ENCODE measurements around the gene C1QL1.

C1QL1 gene

DNA sequence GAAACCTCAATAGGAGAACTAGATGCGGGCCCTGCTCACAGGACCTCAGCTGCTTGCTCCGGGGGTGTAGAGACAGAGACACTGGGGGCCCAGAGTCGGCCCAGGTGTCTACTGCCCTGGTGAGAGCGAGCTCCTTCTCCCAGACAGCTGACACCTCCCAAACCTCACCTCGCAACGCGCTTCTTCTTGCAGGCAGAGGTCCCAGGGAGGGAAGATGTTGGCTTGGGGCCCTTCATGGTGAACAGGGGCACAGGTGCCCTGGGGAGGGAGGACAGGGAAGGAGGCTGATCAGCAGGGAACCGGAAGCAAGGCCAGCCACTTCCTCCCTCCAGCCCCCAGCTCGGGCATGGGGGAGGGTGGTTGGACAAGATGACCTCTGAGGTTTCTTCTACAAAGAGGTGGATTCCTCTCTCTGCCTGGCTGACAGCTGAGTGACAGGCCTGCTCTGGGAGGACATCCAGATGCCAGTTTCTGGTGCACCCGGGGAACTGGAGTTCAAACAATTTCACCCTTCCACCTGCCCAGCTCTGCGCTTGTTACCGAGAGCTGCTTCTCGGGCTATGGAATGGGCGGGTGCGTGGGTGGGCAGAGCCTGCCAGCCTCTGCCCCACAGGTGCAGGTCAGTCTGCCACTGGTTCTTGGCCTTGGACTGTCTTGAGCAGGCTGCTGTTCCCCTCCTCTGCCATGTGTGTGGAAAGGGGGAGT is 41.1 kb downstream of the C1QL1 start:
- Histone ChIP-seq H3K4me3 (ENCODE audit: low read depth, low read length) (no peak overlapping the region), H3K14ac (ENCODE audit: low read length) (no peak overlapping the region), H4K8ac (ENCODE audit: low read depth, low read length) (no peak overlapping the region), H3K4me1 (ENCODE audit: control insufficient read depth in 1 of 2, insufficient read depth in 2 of 2, low read length in 2 of 2) (no peaks in the 10 kb centered on the region), H3K18ac (ENCODE audit: low read length) (no peak overlapping the region), H2BK120ac (ENCODE audit: insufficient read depth, low read length, poor library complexity) (no peak overlapping the region), H3K27ac (ENCODE audit: low read depth, low read length) (no peak overlapping the region), H3K79me2 (ENCODE audit: control insufficient read depth, insufficient read depth, low read length, poor library complexity) (no peaks in the 10 kb centered on the region), H3K4me2 (ENCODE audit: low read length) (no peak overlapping the region), H3K4ac (ENCODE audit: low read depth, low read length) (no peak overlapping the region), H2AFZ (ENCODE audit: insufficient read depth, low read length, poor library complexity) (no peak overlapping the region), H2BK12ac (ENCODE audit: low read length) (no peak overlapping the region), H3K9ac (ENCODE audit: low read length) (no peak overlapping the region), H3K36me3 (ENCODE audit: control insufficient read depth in 1 of 2, insufficient read depth in 2 of 2, low read length in 2 of 2) (peaks cover 49 to 52% of the 10 kb centered on the region in 2 experiments), H3K27me3 (ENCODE audit: insufficient read depth, low read length) (no peaks in the 10 kb centered on the region), H2AK5ac (ENCODE audit: low read length) (no peak overlapping the region), H4K12ac (ENCODE audit: low read depth, low read length) (no peak overlapping the region), H3K9me3 (ENCODE audit: insufficient read depth, low read depth, low read length) (no peaks in the 10 kb centered on the region), H2BK5ac (ENCODE audit: low read depth, low read length, poor library complexity) (no peak overlapping the region), H4K91ac (ENCODE audit: low read depth, low read length) (no peak overlapping the region), H3K23ac (ENCODE audit: low read length) (no peak overlapping the region), H3K79me1 (ENCODE audit: low read length) (no peaks in the 10 kb centered on the region)
- no peak for DNase-seq
- WGBS (ENCODE audit: extremely low coverage, insufficient coverage, insufficient read length), result no CpG with 5 or more reads among the region's 15 CpGs

DNA sequence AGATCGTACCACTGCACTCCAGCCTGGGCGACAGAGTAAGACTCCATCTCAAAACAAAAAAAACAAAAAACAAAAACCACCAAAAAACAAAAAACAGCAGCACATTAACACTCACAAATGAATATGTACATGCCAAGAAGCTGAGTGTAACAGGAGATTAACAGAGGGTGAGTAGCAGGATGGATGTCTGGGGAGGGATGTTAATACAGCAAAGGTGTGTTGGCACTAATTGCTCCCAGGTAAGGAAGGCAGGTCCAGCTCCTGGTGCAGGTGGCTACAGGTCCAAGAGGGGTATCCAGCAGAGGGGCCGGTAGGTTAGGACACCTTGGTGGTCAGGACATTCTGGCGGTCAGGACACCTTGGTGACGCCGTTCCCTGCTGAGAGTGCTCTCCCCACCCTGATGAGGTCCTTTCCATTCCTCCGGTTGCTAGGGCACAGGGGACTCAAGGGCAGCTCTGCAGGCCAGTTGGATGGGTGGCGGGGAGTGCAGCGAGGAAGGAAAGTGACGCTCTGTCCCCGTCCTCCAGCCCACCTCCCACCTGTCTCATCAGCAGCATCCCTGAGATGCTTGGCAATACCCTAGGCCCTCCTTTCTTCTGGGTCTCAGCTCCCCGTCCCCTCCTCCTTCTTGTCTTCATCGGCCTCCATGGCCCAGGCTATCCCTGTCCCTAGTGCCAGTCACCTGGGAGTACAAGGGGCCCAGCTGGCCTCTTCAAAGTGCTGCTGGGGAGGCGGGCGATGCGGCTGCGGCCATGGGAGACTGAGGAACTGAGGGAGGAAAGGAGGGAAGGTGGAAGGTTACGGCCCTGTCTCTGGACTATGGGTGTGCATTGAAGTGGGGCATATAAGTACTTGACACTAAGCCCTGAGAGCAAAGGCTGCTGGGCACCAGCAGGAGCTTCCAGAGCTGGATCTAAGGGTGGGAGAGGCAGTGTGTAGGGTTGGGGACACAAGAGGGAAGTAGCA is 42.1 kb downstream of the C1QL1 start:
- Histone ChIP-seq H3K4me2 (ENCODE audit: low read length) (no peak overlapping the region), H3K9ac (ENCODE audit: low read length) (no peak overlapping the region), H4K12ac (ENCODE audit: low read depth, low read length) (no peak overlapping the region), H2AFZ (ENCODE audit: insufficient read depth, low read length, poor library complexity) (no peak overlapping the region), H2BK120ac (ENCODE audit: insufficient read depth, low read length, poor library complexity) (no peak overlapping the region), H3K79me2 (ENCODE audit: control insufficient read depth, insufficient read depth, low read length, poor library complexity) (no peaks in the 10 kb centered on the region), H4K8ac (ENCODE audit: low read depth, low read length) (no peak overlapping the region), H3K18ac (ENCODE audit: low read length) (no peak overlapping the region), H3K79me1 (ENCODE audit: low read length) (no peaks in the 10 kb centered on the region), H3K4ac (ENCODE audit: low read depth, low read length) (no peak overlapping the region), H3K9me3 (ENCODE audit: insufficient read depth, low read depth, low read length) (no peaks in the 10 kb centered on the region), H3K27ac (ENCODE audit: low read depth, low read length) (no peak overlapping the region), H2BK5ac (ENCODE audit: low read depth, low read length, poor library complexity) (no peak overlapping the region), H4K91ac (ENCODE audit: low read depth, low read length) (no peak overlapping the region), H3K4me3 (ENCODE audit: low read depth, low read length) (no peak overlapping the region), H2AK5ac (ENCODE audit: low read length) (no peak overlapping the region), H3K14ac (ENCODE audit: low read length) (no peak overlapping the region), H3K27me3 (ENCODE audit: insufficient read depth, low read length) (no peaks in the 10 kb centered on the region), H3K36me3 (ENCODE audit: control insufficient read depth in 1 of 2, insufficient read depth in 2 of 2, low read length in 2 of 2) (peaks cover 42 to 43% of the 10 kb centered on the region in 2 experiments), H3K23ac (ENCODE audit: low read length) (no peak overlapping the region), H3K4me1 (ENCODE audit: control insufficient read depth in 1 of 2, insufficient read depth in 2 of 2, low read length in 2 of 2) (no peaks in the 10 kb centered on the region), H2BK12ac (ENCODE audit: low read length) (no peak overlapping the region)
- WGBS (ENCODE audit: extremely low coverage, insufficient coverage, insufficient read length), result no CpG with 5 or more reads among the region's 18 CpGs
- DNase-seq, result no peak

- no peak overlapping the region for H4K91ac ChIP-seq (ENCODE audit: low read depth, low read length)
- no peak overlapping the region for H2BK120ac ChIP-seq (ENCODE audit: insufficient read depth, low read length, poor library complexity)
- no peak overlapping the region for H3K4me3 ChIP-seq (ENCODE audit: low read depth, low read length)
- H3K79me1 ChIP-seq (ENCODE audit: low read length), result no peaks in the 10 kb centered on the region
- H3K79me2 ChIP-seq (ENCODE audit: control insufficient read depth, insufficient read depth, low read length, poor library complexity), result no peaks in the 10 kb centered on the region
- no peak overlapping the region for H2AK5ac ChIP-seq (ENCODE audit: low read length)
- H2AFZ ChIP-seq (ENCODE audit: insufficient read depth, low read length, poor library complexity), result no peak overlapping the region
- H3K27ac ChIP-seq (ENCODE audit: low read depth, low read length), result no peak overlapping the region
- no peak overlapping the region for H4K12ac ChIP-seq (ENCODE audit: low read depth, low read length)
- no CpG with 5 or more reads among the region's 9 CpGs for WGBS (ENCODE audit: extremely low coverage, insufficient coverage, insufficient read length)
- no peak overlapping the region for H2BK5ac ChIP-seq (ENCODE audit: low read depth, low read length, poor library complexity)
- no peak for DNase-seq
- no peak overlapping the region for H3K23ac ChIP-seq (ENCODE audit: low read length)
- peaks cover 35 to 36% of the 10 kb centered on the region in 2 experiments for H3K36me3 ChIP-seq (ENCODE audit: control insufficient read depth in 1 of 2, insufficient read depth in 2 of 2, low read length in 2 of 2)
- H3K4me1 ChIP-seq (ENCODE audit: control insufficient read depth in 1 of 2, insufficient read depth in 2 of 2, low read length in 2 of 2), result no peaks in the 10 kb centered on the region
- no peak overlapping the region for H3K4me2 ChIP-seq (ENCODE audit: low read length)
- no peak overlapping the region for H3K18ac ChIP-seq (ENCODE audit: low read length)
- no peak overlapping the region for H4K8ac ChIP-seq (ENCODE audit: low read depth, low read length)
- H3K9me3 ChIP-seq (ENCODE audit: insufficient read depth, low read depth, low read length), result no peaks in the 10 kb centered on the region
- no peak overlapping the region for H3K9ac ChIP-seq (ENCODE audit: low read length)
- no peak overlapping the region for H2BK12ac ChIP-seq (ENCODE audit: low read length)
- no peak overlapping the region for H3K14ac ChIP-seq (ENCODE audit: low read length)
- H3K4ac ChIP-seq (ENCODE audit: low read depth, low read length), result no peak overlapping the region
- H3K27me3 ChIP-seq (ENCODE audit: insufficient read depth, low read length), result no peaks in the 10 kb centered on the region
These were observed 44.0 kb downstream of the C1QL1 start for GRCh38 chr17:44924107-44924544.

DNA sequence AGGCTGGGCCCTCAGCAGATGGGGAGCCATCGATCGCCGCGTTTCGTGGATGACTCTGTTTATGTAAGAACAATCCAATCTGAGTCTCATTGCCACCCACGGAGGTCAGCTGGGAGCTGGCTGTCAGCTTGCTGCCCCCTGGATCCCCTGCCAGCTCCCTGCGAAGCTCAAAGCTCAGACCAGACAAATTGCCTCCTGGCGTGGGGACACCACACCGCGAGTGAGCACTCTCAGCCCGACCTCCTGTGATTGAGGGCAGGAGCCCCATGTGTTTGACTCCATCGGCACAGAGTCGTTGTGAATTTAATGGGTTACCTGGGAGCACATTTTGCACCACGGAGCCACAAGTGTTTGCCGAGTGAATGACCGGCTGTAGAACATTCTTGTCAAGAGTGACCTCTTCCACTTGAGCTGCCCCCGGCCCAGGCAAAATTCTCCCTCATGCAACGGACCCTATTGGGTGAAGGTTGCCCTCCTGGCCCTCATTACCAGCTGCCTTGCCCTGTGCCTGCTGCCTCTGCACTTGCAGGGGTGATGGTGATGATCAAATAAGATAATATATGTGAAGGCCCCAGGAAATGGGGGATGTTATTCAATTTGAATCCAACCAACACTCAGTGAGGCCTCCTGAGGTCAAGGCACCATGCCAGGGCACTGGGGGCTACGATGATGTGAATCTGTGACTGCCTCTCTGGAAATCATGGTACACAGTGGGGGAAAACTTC is 45.2 kb downstream of the C1QL1 start:
- Histone ChIP-seq H3K4me1 (ENCODE audit: control insufficient read depth in 1 of 2, insufficient read depth in 2 of 2, low read length in 2 of 2) (no peaks in the 10 kb centered on the region), H2BK5ac (ENCODE audit: low read depth, low read length, poor library complexity) (no peak overlapping the region), H3K4me2 (ENCODE audit: low read length) (no peak overlapping the region), H3K18ac (ENCODE audit: low read length) (no peak overlapping the region), H2BK120ac (ENCODE audit: insufficient read depth, low read length, poor library complexity) (no peak overlapping the region), H2AFZ (ENCODE audit: insufficient read depth, low read length, poor library complexity) (no peak overlapping the region), H4K8ac (ENCODE audit: low read depth, low read length) (no peak overlapping the region), H3K27me3 (ENCODE audit: insufficient read depth, low read length) (no peaks in the 10 kb centered on the region), H3K9ac (ENCODE audit: low read length) (no peak overlapping the region), H3K4me3 (ENCODE audit: low read depth, low read length) (no peak overlapping the region), H2AK5ac (ENCODE audit: low read length) (no peak overlapping the region), H4K12ac (ENCODE audit: low read depth, low read length) (no peak overlapping the region), H3K14ac (ENCODE audit: low read length) (no peak overlapping the region), H3K79me1 (ENCODE audit: low read length) (no peaks in the 10 kb centered on the region), H2BK12ac (ENCODE audit: low read length) (no peak overlapping the region), H3K36me3 (ENCODE audit: control insufficient read depth in 1 of 2, insufficient read depth in 2 of 2, low read length in 2 of 2) (peaks cover 22 to 24% of the 10 kb centered on the region in 2 experiments), H3K79me2 (ENCODE audit: control insufficient read depth, insufficient read depth, low read length, poor library complexity) (no peaks in the 10 kb centered on the region), H4K91ac (ENCODE audit: low read depth, low read length) (no peak overlapping the region), H3K9me3 (ENCODE audit: insufficient read depth, low read depth, low read length) (no peaks in the 10 kb centered on the region), H3K4ac (ENCODE audit: low read depth, low read length) (no peak overlapping the region), H3K23ac (ENCODE audit: low read length) (no peak overlapping the region), H3K27ac (ENCODE audit: low read depth, low read length) (no peak overlapping the region)
- no peak for DNase-seq
- WGBS (ENCODE audit: extremely low coverage, insufficient coverage, insufficient read length), result no CpG with 5 or more reads among the region's 19 CpGs

All from trophoblast cell (in vitro differentiated cells and primary cell).